Subcutaneous abdominal adipose tissue (tissue), 5 donors: ENCODE results near the gene PTGES.
"Not testable (repeated sequence)": the region's sequence is repeated elsewhere in the genome, so short reads cannot be mapped to it uniquely, and the experiment has no call there.

Experiments
- H3K27ac ChIP-seq: one replicate; pipeline ENCODE4 v1.7.0; 2013; ENCODE audit warnings: low read depth, mild to moderate bottlenecking, inconsistent platforms, low read length, moderate library complexity
- H3K27me3 ChIP-seq, 5 donors: one replicate each; pipeline ENCODE4 v1.7.0; 2013; ENCODE audit warnings: low read length in 5 of 5, inconsistent platforms in 1 of 5; ENCODE audit not compliant: control insufficient read depth in 5 of 5, insufficient read depth in 4 of 5
- H3K36me3 ChIP-seq, 5 donors: one replicate each; pipeline ENCODE4 v1.7.0; 2013; ENCODE audit warnings: low read length in 5 of 5; ENCODE audit not compliant: control insufficient read depth in 5 of 5, insufficient read depth in 5 of 5
- H3K4me1 ChIP-seq, 5 donors: one replicate each; pipeline ENCODE4 v1.7.0; 2013; ENCODE audit warnings: low read length in 5 of 5, mild to moderate bottlenecking in 3 of 5, moderate library complexity in 1 of 5; ENCODE audit not compliant: control insufficient read depth in 5 of 5, insufficient read depth in 5 of 5
- H3K4me3 ChIP-seq, 5 donors: one replicate each; pipeline ENCODE4 v1.7.0; 2013; ENCODE audit warnings: low read length in 5 of 5, low read depth in 1 of 5
- H3K9ac ChIP-seq, 5 donors: one replicate each; pipeline ENCODE4 v1.7.0; 2013; ENCODE audit warnings: low read length in 5 of 5, mild to moderate bottlenecking in 4 of 5, moderate library complexity in 3 of 5
- H3K9me3 ChIP-seq, 5 donors: one replicate each; pipeline ENCODE4 v1.7.0; 2013; ENCODE audit warnings: low read length in 5 of 5; ENCODE audit not compliant: control insufficient read depth in 5 of 5
- donor health status: healthy.
- donor health status: healthy.
- donor health status: healthy.
- donor health status: healthy.
- donor health status: healthy.

The PTGES gene, protein sequence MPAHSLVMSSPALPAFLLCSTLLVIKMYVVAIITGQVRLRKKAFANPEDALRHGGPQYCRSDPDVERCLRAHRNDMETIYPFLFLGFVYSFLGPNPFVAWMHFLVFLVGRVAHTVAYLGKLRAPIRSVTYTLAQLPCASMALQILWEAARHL

DNA sequence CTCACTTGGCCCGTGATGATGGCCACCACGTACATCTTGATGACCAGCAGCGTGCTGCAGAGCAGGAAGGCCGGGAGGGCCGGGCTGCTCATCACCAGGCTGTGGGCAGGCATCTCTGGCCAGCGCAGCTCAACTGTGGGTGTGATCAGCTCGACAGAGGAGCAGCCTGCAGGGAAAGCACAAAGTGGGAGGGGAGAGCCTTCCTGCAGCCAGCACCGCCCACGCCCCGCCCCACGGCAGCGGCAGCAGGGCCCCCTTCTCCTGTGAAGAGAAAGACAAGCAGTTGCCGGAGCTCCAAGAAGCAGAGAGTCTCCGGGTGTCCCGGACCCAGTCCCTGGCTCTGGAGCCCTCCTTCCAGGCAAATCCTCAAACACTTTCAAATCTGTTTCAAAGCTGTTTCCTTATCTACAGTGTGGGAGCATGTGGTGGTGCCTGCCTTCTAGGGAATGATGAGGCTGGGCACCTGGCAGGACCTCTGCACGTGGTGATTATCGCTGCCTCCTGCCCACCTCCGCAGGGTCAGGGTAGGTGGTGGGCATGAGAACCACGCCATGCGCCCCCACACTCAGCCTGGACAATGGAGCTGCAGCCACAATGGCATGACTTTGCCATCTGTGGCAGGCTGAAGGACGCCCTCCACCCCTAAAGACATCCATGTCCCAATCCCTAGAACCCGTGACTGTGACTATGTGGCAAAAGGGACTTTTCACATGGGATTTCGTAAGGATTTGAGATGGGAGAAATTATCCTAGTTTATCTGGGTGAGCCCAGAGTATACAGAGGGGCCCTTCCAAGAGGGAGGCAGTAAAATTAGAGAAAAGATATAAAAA, at the start of gene PTGES:
Gene PTGES (minus strand): TSS at position 143 of the 830 bp plus-strand sequence. CDS start 30 bp downstream, at position 113.
- H3K4me1 ChIP-seq, result peaks cover 2 to 23% (median 16%) of the 10 kb centered on the region in 5 donors
- H3K36me3 ChIP-seq, result no peaks in the 10 kb centered on the region
- H3K4me3 ChIP-seq, result peak within 1 kb of the TSS; percentile 33 to 73 (median 63)
- peak within 1 kb of the TSS in 4 of 5 donors; percentile 2 to 68 (median 32) for H3K9ac ChIP-seq
- H3K27ac ChIP-seq, result peak within 1 kb of the TSS; percentile 23
- no peaks in the 10 kb centered on the region for H3K9me3 ChIP-seq
- peaks cover 12 to 31% (median 28%) of the 10 kb centered on the region in 5 donors for H3K27me3 ChIP-seq

DNA sequence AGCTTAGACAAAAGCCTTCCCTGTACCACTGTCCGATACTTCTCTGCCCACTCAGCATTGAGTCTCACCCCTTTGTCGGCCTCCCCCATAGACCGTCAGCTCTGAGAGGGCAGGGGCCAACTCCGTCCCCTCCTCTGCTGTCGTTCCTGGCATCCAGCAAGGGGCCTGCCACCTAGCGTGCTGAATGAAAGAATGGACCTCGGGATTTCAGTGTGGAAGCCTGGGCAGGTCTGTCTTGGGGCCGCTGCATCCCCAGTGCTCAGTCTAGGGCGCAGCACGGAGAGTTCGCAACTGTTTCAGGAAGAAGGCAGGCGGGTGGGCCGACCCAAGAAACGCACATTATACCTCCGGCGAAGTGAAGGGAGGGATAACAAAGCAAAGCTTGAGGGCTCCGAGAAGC, 48.7 kb upstream of the PTGES start:
- Histone ChIP-seq H3K4me3 (no peak overlapping the region), H3K9me3 (no peaks in the 10 kb centered on the region), H3K36me3 (peaks cover 0 to 8% (median 0%) of the 10 kb centered on the region in 5 donors), H3K4me1 (peaks cover 0 to 13% (median 10%) of the 10 kb centered on the region in 5 donors), H3K27me3 (no peaks in the 10 kb centered on the region), H3K9ac (no peak overlapping the region), H3K27ac (no peak overlapping the region)

DNA sequence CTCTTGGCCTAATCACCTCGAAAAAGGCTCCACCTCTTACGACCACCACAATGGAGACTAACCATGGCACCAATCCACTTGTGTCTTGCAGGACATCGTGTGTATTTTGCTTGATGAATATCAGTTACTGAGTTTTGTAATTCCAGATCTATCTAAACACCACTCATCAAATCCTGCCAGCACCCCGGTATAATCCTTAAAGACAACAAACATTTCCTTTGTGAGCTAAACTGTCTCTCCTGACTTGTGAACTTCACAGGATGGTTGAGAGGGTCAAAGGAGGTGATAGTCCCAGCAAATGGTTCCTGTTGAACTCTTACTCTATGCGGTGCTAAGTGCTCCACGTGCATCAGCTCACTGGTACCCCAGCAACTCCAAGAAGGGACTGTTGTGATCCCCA, 46.1 kb upstream of the PTGES start:
- Histone ChIP-seq H3K9me3 (no peaks in the 10 kb centered on the region), H3K9ac (no peak overlapping the region), H3K36me3 (no peaks in the 10 kb centered on the region), H3K4me3 (no peak overlapping the region), H3K4me1 (peaks cover 0 to 6% (median 6%) of the 10 kb centered on the region in 5 donors), H3K27me3 (peaks cover 5 to 14% (median 8%) of the 10 kb centered on the region in 5 donors), H3K27ac (no peak overlapping the region)

DNA sequence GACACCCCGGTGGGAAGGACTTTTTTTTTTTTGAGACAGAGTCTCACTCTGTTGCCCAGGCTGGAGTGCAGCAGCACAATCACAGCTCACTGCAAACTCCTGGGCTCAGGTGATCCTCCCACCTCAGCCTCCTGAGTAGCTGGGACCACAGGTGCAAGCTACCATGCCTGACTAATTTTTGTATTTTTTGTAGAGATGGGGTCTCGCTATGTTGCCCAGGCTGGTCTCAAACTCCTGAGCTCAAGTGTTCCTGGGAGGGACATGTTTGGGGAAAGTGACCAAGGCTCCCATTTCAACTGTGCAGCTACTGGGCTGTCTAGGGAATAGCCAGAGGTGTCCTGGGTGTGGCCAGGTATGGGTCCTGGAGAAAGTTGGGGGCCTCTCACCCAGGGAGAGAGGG, 43.2 kb upstream of the PTGES start:
- H3K36me3 ChIP-seq, H3K4me3 ChIP-seq, H3K9ac ChIP-seq, H3K27ac ChIP-seq, H3K9me3 ChIP-seq, H3K4me1 ChIP-seq: not testable (repeated sequence)
- H3K27me3 ChIP-seq, result peaks cover 5 to 20% (median 8%) of the 10 kb centered on the region in 5 donors

DNA sequence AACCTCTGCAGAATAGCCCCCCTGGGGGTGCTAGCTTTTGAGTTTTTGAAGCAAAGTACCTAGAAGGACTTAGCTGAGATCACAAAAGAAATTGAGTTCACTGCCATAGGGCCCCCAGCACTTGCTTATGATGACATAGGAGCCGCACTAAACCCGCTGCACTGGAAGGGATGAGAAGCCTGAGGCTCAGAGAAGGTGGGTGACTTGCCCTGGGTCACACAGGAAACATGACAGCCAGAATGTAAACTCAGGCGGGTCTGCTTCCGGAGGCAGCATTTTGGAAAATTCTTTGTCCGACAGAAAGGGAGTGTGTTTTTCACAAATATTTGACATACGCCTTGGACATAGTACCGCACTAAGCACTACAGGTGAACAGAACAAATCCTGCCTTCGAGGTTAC, 41.7 kb upstream of the PTGES start:
- H3K9ac ChIP-seq, result no peak overlapping the region

DNA sequence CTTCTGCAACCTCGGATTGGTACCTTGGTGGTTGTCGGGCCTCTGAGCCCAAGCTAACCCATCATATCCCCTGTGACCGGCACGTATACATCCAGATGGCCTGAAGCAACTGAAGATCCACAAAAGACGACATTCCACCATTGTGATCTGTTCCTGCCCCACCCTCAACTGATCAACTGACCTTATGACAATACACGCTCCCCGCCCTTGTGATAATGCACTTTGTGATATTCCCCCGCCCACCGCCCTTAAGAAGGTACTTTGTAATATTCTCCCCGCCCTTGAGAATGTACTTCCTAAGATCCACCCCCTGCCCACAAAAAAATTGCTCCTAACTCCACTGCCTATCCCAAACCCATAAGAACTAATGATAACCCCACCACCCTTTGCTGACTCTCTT, 33.6 kb upstream of the PTGES start:
- Histone ChIP-seq H3K36me3 (no peaks in the 10 kb centered on the region), H3K9ac (no peak overlapping the region), H3K27me3 (peaks cover 0 to 8% (median 0%) of the 10 kb centered on the region in 5 donors), H3K4me1 (peaks cover 0 to 3% (median 0%) of the 10 kb centered on the region in 5 donors), H3K4me3 (no peak overlapping the region), H3K9me3 (no peaks in the 10 kb centered on the region), H3K27ac (no peak overlapping the region)

More for the DNA sequence above, 41.7 kb upstream of the PTGES start:
- no peaks in the 10 kb centered on the region for H3K9me3 ChIP-seq
- H3K36me3 ChIP-seq, result no peaks in the 10 kb centered on the region
- peaks cover 5 to 20% (median 8%) of the 10 kb centered on the region in 5 donors for H3K27me3 ChIP-seq
- H3K27ac ChIP-seq, result no peak overlapping the region
- no peaks in the 10 kb centered on the region for H3K4me1 ChIP-seq
- H3K4me3 ChIP-seq, result no peak overlapping the region

- H3K4me1 ChIP-seq, result peaks cover 0 to 3% (median 0%) of the 10 kb centered on the region in 5 donors
- H3K4me3 ChIP-seq, result no peak overlapping the region
- no peak overlapping the region for H3K27ac ChIP-seq
- peaks cover 0 to 8% (median 0%) of the 10 kb centered on the region in 5 donors for H3K27me3 ChIP-seq
- no peak overlapping the region for H3K9ac ChIP-seq
- H3K36me3 ChIP-seq, result no peaks in the 10 kb centered on the region
- no peaks in the 10 kb centered on the region for H3K9me3 ChIP-seq
Measured at GRCh38 chr9:129785866-129786265, 33.0 kb upstream of the PTGES start.

- H3K4me1 ChIP-seq, H3K27me3 ChIP-seq, H3K36me3 ChIP-seq, H3K27ac ChIP-seq, H3K9me3 ChIP-seq, H3K9ac ChIP-seq, H3K4me3 ChIP-seq: not testable (repeated sequence)
Measured at GRCh38 chr9:129784970-129785369, 32.1 kb upstream of the PTGES start.

- no peaks in the 10 kb centered on the region for H3K36me3 ChIP-seq
- no peak overlapping the region for H3K27ac ChIP-seq
- no peaks in the 10 kb centered on the region for H3K9me3 ChIP-seq
- peaks cover 0 to 8% (median 0%) of the 10 kb centered on the region in 5 donors for H3K27me3 ChIP-seq
- H3K4me3 ChIP-seq, result no peak overlapping the region
- no peak overlapping the region for H3K9ac ChIP-seq
- H3K4me1 ChIP-seq, result peaks cover 0 to 3% (median 0%) of the 10 kb centered on the region in 5 donors
Measured at GRCh38 chr9:129783516-129784361, 30.9 kb upstream of the PTGES start.
